ENCODE data around the gene OR2B2.

The OR2B2 gene

GRCh38 chr6:27866357-27867050 is 45.7 kb downstream of the OR2B2 start:
- DNase-seq = no peak

- peak; percentile 81 for DNase-seq
These were observed 46.3 kb downstream of the OR2B2 start for GRCh38 chr6:27865850-27866356.

GRCh38 chr6:27864906-27865849 is 47.0 kb downstream of the OR2B2 start:
- DNase-seq = peak; percentile 95

- peak; percentile 47 for DNase-seq
These were observed 48.0 kb downstream of the OR2B2 start for GRCh38 chr6:27863962-27864905.

- peak; percentile 13 for DNase-seq
These were observed 49.7 kb downstream of the OR2B2 start for GRCh38 chr6:27862396-27863066.

- no peak for DNase-seq
These were observed 50.3 kb downstream of the OR2B2 start for GRCh38 chr6:27861861-27862260.

- no peak for DNase-seq
These were observed 50.8 kb downstream of the OR2B2 start for GRCh38 chr6:27861276-27861840.
